HG03442 (cell line): ENCODE measurements around the gene COG5.
"Not testable (repeated sequence)": the region's sequence is repeated elsewhere in the genome, so short reads cannot be mapped to it uniquely, and the experiment has no call there.

Experiments
- ATAC-seq: cut with Tn5 transposase; IDR thresholded peaks from one replicate; pipeline ENCODE4 v1.9.1; 2021; ENCODE audit warnings: mild to moderate bottlenecking, moderate library complexity; ENCODE audit not compliant: unreplicated experiment

COG5 gene

GRCh38 chr7:107167483-107168232, 396.1 kb downstream of the COG5 start:
- ATAC-seq: no peak

- no peak for ATAC-seq
These were observed 396.8 kb downstream of the COG5 start for GRCh38 chr7:107166736-107167426.

- no peak for ATAC-seq
These were observed 398.4 kb downstream of the COG5 start for GRCh38 chr7:107165341-107165740.

- no peak for ATAC-seq
These were observed 399.6 kb downstream of the COG5 start for GRCh38 chr7:107164092-107164491.

- ATAC-seq: no peak
These were observed 401.2 kb downstream of the COG5 start for GRCh38 chr7:107162475-107162874.

- ATAC-seq: no peak
These were observed 402.3 kb downstream of the COG5 start for GRCh38 chr7:107161415-107161814.

GRCh38 chr7:107160389-107160788, 403.3 kb downstream of the COG5 start:
- ATAC-seq: no peak

GRCh38 chr7:107158028-107158427, 405.7 kb downstream of the COG5 start:
- ATAC-seq: no peak

- ATAC-seq: no peak
These were observed 406.6 kb downstream of the COG5 start for GRCh38 chr7:107157091-107157490.

- not testable (repeated sequence) for ATAC-seq
These were observed 408.0 kb downstream of the COG5 start for GRCh38 chr7:107155726-107156125.

- ATAC-seq: no peak
These were observed 408.9 kb downstream of the COG5 start for GRCh38 chr7:107154826-107155225.

GRCh38 chr7:107152011-107152410, 411.7 kb downstream of the COG5 start:
- no peak for ATAC-seq
